ENCODE results near the gene SLC1A2. TPM values are rescaled to one million over a fixed set of nuclear protein-coding genes. Genes with fewer than 3 reads are reported as not detected.

Gene SLC1A2
- total RNA-seq, 2 donors from 2014 or later = 0.10 to 0.13 TPM

DNA sequence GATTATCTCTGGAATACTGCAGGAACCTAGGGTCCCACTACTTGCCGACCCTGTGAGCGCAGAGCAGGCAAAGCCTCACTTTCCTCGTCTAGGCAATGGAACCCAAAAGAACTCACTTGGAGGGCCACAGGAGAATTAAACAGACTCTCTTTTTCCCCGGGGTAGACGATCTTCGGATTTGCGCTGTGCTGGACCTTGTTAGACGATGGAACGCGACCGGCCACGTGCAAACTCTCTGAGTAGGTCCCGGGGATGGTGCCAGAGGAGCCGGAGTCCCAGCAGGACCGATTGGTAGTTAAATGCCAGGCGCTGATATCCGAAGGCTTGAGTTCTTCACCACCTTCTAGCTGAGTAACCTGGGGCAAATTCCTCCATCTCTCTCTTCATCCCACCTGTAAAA, 1.0 kb upstream of the SLC1A2 start:
- Histone ChIP-seq H3K9ac (ENCODE audit: low read depth in 2 of 2, low read length in 2 of 2) (no peak overlapping the region), H3K4me1 (peaks cover 9% of the 10 kb centered on the region), H3K27ac (no peak overlapping the region), H3K4me3 (no peak overlapping the region), H3K9me3 (no peaks in the 10 kb centered on the region), H3K36me3 (no peaks in the 10 kb centered on the region), H3K27me3 (peaks cover 47% of the 10 kb centered on the region)
- TF ChIP-seq, protein P1, sequence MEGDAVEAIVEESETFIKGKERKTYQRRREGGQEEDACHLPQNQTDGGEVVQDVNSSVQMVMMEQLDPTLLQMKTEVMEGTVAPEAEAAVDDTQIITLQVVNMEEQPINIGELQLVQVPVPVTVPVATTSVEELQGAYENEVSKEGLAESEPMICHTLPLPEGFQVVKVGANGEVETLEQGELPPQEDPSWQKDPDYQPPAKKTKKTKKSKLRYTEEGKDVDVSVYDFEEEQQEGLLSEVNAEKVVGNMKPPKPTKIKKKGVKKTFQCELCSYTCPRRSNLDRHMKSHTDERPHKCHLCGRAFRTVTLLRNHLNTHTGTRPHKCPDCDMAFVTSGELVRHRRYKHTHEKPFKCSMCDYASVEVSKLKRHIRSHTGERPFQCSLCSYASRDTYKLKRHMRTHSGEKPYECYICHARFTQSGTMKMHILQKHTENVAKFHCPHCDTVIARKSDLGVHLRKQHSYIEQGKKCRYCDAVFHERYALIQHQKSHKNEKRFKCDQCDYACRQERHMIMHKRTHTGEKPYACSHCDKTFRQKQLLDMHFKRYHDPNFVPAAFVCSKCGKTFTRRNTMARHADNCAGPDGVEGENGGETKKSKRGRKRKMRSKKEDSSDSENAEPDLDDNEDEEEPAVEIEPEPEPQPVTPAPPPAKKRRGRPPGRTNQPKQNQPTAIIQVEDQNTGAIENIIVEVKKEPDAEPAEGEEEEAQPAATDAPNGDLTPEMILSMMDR (IDR thresholded peaks at IDR 0.05) = no peak
- DNase-seq = no peak
- intact Hi-C loops (cut with DNase I) = no loop called here

DNA sequence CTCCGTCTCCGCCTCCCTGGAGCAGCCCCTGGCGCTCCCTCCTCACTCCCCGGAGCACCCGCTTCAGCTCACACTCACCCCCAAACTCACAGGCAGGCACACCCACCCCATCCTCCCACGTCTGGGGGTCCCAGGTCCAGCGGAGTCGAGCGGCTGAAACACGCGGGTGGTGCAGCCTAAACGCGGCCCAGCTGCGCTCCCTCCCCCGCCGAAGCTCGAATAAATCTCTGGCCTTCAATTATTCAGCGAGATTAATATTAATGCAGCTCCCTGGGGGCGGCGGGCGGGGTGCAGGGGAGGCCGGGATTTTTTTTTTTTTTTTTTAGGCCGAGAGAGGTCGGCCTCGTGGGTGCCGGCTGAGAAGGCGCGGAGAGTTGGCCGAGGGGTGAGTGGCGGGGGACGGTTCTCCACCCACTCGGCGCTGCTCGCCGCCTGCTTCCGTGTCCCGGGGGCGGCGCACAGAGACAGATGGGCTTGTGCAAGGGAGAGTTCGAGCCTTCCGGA, 524 bp upstream of the SLC1A2 start:
- Histone ChIP-seq H3K27me3 (peaks cover 46% of the 10 kb centered on the region), H3K9me3 (no peaks in the 10 kb centered on the region), H3K36me3 (no peaks in the 10 kb centered on the region), H3K27ac (no peak overlapping the region), H3K9ac (ENCODE audit: low read depth in 2 of 2, low read length in 2 of 2) (no peak overlapping the region), H3K4me3 (peak overlapping the region; percentile 26), H3K4me1 (peaks cover 9% of the 10 kb centered on the region)
- TF ChIP-seq, protein P1 (IDR thresholded peaks at IDR 0.05) = no peak
- DNase-seq = no peak
- intact Hi-C loops (cut with DNase I) = no loop called here

DNA sequence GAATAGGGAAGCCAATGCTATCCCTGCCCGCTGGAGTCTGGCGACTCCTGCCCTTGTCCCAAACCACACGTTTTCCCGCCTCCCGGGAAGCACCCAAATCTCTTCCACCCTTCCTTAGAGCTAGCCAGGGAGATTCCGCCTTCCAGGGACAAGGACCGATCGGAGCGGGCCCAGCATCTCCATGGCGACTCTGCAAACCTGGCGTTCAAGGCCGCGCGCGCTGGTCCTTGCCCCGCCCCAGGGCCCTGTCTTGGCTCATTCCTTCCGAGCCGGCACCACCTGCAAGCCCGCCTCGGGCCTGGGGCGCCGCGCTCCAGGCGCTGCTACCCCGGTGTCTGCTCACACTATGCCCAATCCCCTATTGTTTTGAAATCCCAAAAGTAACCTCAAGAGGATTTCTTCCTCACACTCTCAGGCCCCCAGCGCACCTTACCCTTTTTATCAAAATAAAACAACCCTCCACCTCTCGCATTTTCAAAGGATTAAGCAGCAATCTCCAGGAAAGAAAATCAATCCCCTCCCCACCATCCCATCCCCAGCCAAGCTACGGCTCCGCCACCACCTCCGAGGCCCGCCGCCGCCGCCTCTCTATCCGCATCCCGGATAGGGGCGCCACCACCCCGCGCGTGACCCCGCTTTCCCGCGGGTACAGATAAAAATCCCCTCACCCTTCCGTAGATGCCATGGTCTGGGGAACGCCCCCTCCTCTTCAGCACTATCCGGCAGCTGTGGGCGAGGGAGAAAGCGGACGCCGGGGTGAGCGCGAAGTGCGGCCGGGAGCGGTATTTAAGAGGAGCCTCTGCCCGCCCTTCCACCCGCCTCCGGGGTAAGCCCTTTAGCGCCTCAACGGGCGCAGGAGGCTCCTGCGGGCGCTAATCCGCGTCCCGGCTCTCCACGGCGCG, 825 bp downstream of the SLC1A2 start:
- intact Hi-C loops (cut with DNase I) = no loop called here
- no peaks in the 10 kb centered on the region for H3K9me3 ChIP-seq
- no peak for DNase-seq
- H3K9ac ChIP-seq (ENCODE audit: low read depth in 2 of 2, low read length in 2 of 2) = no peak overlapping the region
- no peak overlapping the region for H3K27ac ChIP-seq
- H3K27me3 ChIP-seq = peaks cover 54% of the 10 kb centered on the region
- H3K4me3 ChIP-seq = peak overlapping the region; percentile 26
- no peaks in the 10 kb centered on the region for H3K36me3 ChIP-seq
- TF ChIP-seq, protein P1 (IDR thresholded peaks at IDR 0.05) = no peak
- peaks cover 9% of the 10 kb centered on the region for H3K4me1 ChIP-seq

DNA sequence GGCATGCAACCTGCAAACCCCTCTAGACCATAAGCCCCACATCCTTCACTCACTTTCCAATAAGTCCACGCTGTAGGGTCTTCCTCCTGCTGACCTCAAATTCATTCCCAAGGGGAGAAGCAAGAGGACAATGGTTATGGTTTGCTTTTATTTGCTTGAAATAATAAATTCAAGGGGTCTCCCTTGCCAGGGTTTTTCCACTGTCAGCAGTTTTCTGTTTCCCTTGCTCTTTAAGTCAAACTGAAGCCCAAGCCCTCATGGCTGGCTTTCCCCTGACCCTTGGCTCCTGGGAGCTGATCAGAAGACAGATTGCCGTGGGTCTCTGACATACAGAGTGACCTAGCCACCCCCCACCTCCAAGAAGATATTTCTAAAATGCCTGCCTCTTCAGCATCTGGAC, 3.9 kb downstream of the SLC1A2 start:
- Histone ChIP-seq H3K9me3 (no peaks in the 10 kb centered on the region), H3K4me1 (peaks cover 9% of the 10 kb centered on the region), H3K9ac (ENCODE audit: low read depth in 2 of 2, low read length in 2 of 2) (no peak overlapping the region), H3K36me3 (no peaks in the 10 kb centered on the region), H3K27me3 (peaks cover 40% of the 10 kb centered on the region), H3K27ac (no peak overlapping the region), H3K4me3 (no peak overlapping the region)
- TF ChIP-seq, protein P1 (IDR thresholded peaks at IDR 0.05) = no peak
- intact Hi-C loops (cut with DNase I) = no loop called here
- DNase-seq = no peak

DNA sequence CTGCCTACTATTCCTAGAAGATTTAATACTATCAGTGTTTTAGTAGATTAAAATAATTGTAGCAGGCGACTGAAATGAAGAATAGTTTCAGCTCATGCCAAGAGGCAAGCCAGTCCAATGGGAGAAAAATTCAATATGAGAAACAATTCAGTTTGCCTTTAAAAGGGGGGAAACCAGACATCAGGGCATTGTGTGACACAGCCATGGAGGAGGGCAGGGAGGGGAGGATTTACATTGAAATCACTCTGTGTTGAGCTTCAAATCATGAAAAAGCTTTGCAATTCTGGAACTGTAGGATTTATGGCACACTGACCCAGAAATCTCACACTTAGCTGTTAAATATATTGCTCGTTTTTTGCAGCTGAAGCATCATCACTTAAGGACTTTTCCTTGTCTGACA, 4.6 kb downstream of the SLC1A2 start:
- intact Hi-C loops (cut with DNase I) = no loop called here
- peaks cover 8% of the 10 kb centered on the region for H3K4me1 ChIP-seq
- no peaks in the 10 kb centered on the region for H3K9me3 ChIP-seq
- no peak for DNase-seq
- no peaks in the 10 kb centered on the region for H3K36me3 ChIP-seq
- H3K27ac ChIP-seq = no peak overlapping the region
- TF ChIP-seq, protein P1 (IDR thresholded peaks at IDR 0.05) = no peak
- no peak overlapping the region for H3K9ac ChIP-seq (ENCODE audit: low read depth in 2 of 2, low read length in 2 of 2)
- H3K27me3 ChIP-seq = peaks cover 32% of the 10 kb centered on the region
- H3K4me3 ChIP-seq = no peak overlapping the region
